Choroid plexus epithelial cell (primary cell): ENCODE measurements around the gene OR2Z1.

Source experiments
- DNase-seq: peaks from one replicate; pipeline ENCODE4 v3.0.0-alpha.2; 2010; ENCODE audit warnings: low read depth
- H3K4me3 ChIP-seq: 2 replicates; pipeline ENCODE4 v1.5.1; 2011; ENCODE audit warnings: low read depth, mild to moderate bottlenecking, control low read depth, low read length, moderate library complexity
- CTCF ChIP-seq: conservative IDR thresholded peaks from 2 replicates; pipeline ENCODE4 v1.5.1; 2011; ENCODE audit warnings: low read depth, mild to moderate bottlenecking, control low read depth, inconsistent platforms, low read length, moderate library complexity

Gene OR2Z1

GRCh38 chr19:8721334-8721733 is at the start of gene OR2Z1:
Gene OR2Z1 (plus strand): TSS chr19:8721634. CDS start chr19:8731029, 9,395 bp downstream.
- no peak for DNase-seq

GRCh38 chr19:8673276-8673891 is 48.0 kb upstream of the OR2Z1 start:
- no peak for DNase-seq
- no peak for TF ChIP-seq CTCF
- H3K4me3 ChIP-seq, result no peak overlapping the region

More at GRCh38 chr19:8721334-8721733, at the start of gene OR2Z1:
- no peak within 1 kb of the TSS for H3K4me3 ChIP-seq
- TF ChIP-seq CTCF, result no peak

- no peak overlapping the region for H3K4me3 ChIP-seq
- no peak for TF ChIP-seq CTCF
- no peak for DNase-seq
These were observed 46.4 kb upstream of the OR2Z1 start for GRCh38 chr19:8675066-8675465.

- no peak for DNase-seq
- TF ChIP-seq CTCF, result no peak
- no peak overlapping the region for H3K4me3 ChIP-seq
These were observed 43.1 kb upstream of the OR2Z1 start for GRCh38 chr19:8678244-8678807.

- DNase-seq, result no peak
- no peak for TF ChIP-seq CTCF
- no peak overlapping the region for H3K4me3 ChIP-seq
These were observed 40.6 kb upstream of the OR2Z1 start for GRCh38 chr19:8680676-8681344.

GRCh38 chr19:8681345-8682029 is 39.9 kb upstream of the OR2Z1 start:
- H3K4me3 ChIP-seq, result no peak overlapping the region
- TF ChIP-seq CTCF, result no peak
- no peak for DNase-seq
